Activated T-helper 1 cell treated with anti-CD3 and anti-CD28 coated beads, Interleukin-2, amount 50 U/mL, for 16 hours (primary cell): ENCODE data around the gene TESMIN.

Experiments
- DNase-seq, 2 donors: peaks; one replicate each; pipeline ENCODE4 v3.0.0-alpha.2; 2020; ENCODE audit warnings: low read depth in 1 of 2, low spot score in 1 of 2

Gene TESMIN

GRCh38 chr11:68763181-68763721, 11.9 kb upstream of the TESMIN start:
- no peak for DNase-seq

- no peak for DNase-seq
These were observed 11.2 kb upstream of the TESMIN start for GRCh38 chr11:68762481-68762880.

GRCh38 chr11:68761801-68762200, 10.5 kb upstream of the TESMIN start:
- DNase-seq = no peak

- DNase-seq = no peak
These were observed 8.7 kb upstream of the TESMIN start for GRCh38 chr11:68759991-68760390.

GRCh38 chr11:68757711-68758110, 6.4 kb upstream of the TESMIN start:
- DNase-seq = no peak

- DNase-seq = no peak
These were observed 4.9 kb upstream of the TESMIN start for GRCh38 chr11:68756171-68756766.

GRCh38 chr11:68753300-68753699, 2.0 kb upstream of the TESMIN start:
- DNase-seq = no peak

GRCh38 chr11:68751004-68751325, 355 bp downstream of the TESMIN start:
- DNase-seq = no peak

- peak in 1 of 2 donors; percentile 0 for DNase-seq
These were observed 921 bp downstream of the TESMIN start for GRCh38 chr11:68750195-68751003.

- DNase-seq = no peak
These were observed 1.8 kb downstream of the TESMIN start for GRCh38 chr11:68749229-68750123.

- DNase-seq = no peak
These were observed 3.3 kb downstream of the TESMIN start for GRCh38 chr11:68748061-68748460.

GRCh38 chr11:68743539-68743938, 7.8 kb downstream of the TESMIN start:
- no peak for DNase-seq

- DNase-seq = no peak
These were observed 9.9 kb downstream of the TESMIN start for GRCh38 chr11:68741463-68741862.

- DNase-seq = no peak
These were observed 15.7 kb downstream of the TESMIN start for GRCh38 chr11:68735646-68736045.

- DNase-seq = no peak
These were observed 16.2 kb downstream of the TESMIN start for GRCh38 chr11:68735125-68735524.

GRCh38 chr11:68734111-68734510, 17.2 kb downstream of the TESMIN start:
- DNase-seq = no peak

GRCh38 chr11:68727783-68728182, 23.5 kb downstream of the TESMIN start:
- DNase-seq = no peak

- no peak for DNase-seq
These were observed 27.0 kb downstream of the TESMIN start for GRCh38 chr11:68724293-68724692.

- DNase-seq = no peak
These were observed 29.2 kb downstream of the TESMIN start for GRCh38 chr11:68722143-68722542.

GRCh38 chr11:68721075-68721474, 30.2 kb downstream of the TESMIN start:
- no peak for DNase-seq

- DNase-seq = no peak
These were observed 35.7 kb downstream of the TESMIN start for GRCh38 chr11:68715456-68716122.
